ENCODE results near the gene KRTAP2-2. TPM values are rescaled to one million over a fixed set of nuclear protein-coding genes. Genes with fewer than 3 reads are reported as not detected.
A peak's percentile ranks its signal among the peaks of the same experiment; 100 is the strongest.
"Not testable (repeated sequence)": the region's sequence is repeated elsewhere in the genome, so short reads cannot be mapped to it uniquely, and the experiment has no call there.

KRTAP2-2 gene
- not detected for polyA plus RNA-seq

GRCh38 chr17:41055130-41055529 is at the start of gene KRTAP2-2:
TSS of gene KRTAP2-2 (minus strand) at chr17:41055230. CDS start at chr17:41055211, 19 bp downstream.
- H3K36me3 Mint-ChIP-seq, H3K4me1 Mint-ChIP-seq, H3K9me3 Mint-ChIP-seq, H3K4me3 Mint-ChIP-seq: not testable (repeated sequence)
- H3K27ac Mint-ChIP-seq, result peak within 1 kb of the TSS in 1 of 3 donors; percentile 46
- H3K27me3 Mint-ChIP-seq, result peaks cover 14% of the 10 kb centered on the region

- not testable (repeated sequence) for H3K27ac Mint-ChIP-seq, H3K4me3 Mint-ChIP-seq, H3K36me3 Mint-ChIP-seq, H3K9me3 Mint-ChIP-seq
- Mint-ChIP-seq H3K27me3 (peaks cover 15% of the 10 kb centered on the region), H3K4me1 (peaks cover 0 to 25% (median 25%) of the 10 kb centered on the region in 3 donors)
These were observed 49.5 kb upstream of the KRTAP2-2 start for GRCh38 chr17:41104386-41105038.

- peaks cover 0 to 3% (median 0%) of the 10 kb centered on the region in 3 donors for H3K9me3 Mint-ChIP-seq
- no peak overlapping the region for H3K27ac Mint-ChIP-seq
- H3K4me3 Mint-ChIP-seq, result no peak overlapping the region
- H3K27me3 Mint-ChIP-seq, result peaks cover 15% of the 10 kb centered on the region
- H3K4me1 Mint-ChIP-seq, result peaks cover 0 to 24% (median 23%) of the 10 kb centered on the region in 3 donors
- H3K36me3 Mint-ChIP-seq, result no peaks in the 10 kb centered on the region
These were observed 48.9 kb upstream of the KRTAP2-2 start for GRCh38 chr17:41103896-41104295.

GRCh38 chr17:41101586-41102259 is 46.7 kb upstream of the KRTAP2-2 start, which contains the start of gene KRTAP4-16:
TSS of gene KRTAP4-16 (minus strand) at chr17:41102209. CDS start at chr17:41102209, 0 bp downstream.
- Mint-ChIP-seq H3K27me3 (peaks cover 23% of the 10 kb centered on the region), H3K36me3 (no peaks in the 10 kb centered on the region), H3K4me3 (no peak within 1 kb of the TSS), H3K27ac (no peak within 1 kb of the TSS), H3K4me1 (peaks cover 0 to 12% (median 9%) of the 10 kb centered on the region in 3 donors), H3K9me3 (peaks cover 0 to 3% (median 0%) of the 10 kb centered on the region in 3 donors)

GRCh38 chr17:41099682-41100480 is 44.9 kb upstream of the KRTAP2-2 start:
- H3K4me3 Mint-ChIP-seq, result peak overlapping the region in 2 of 4 donors; percentile 10 to 22
- not testable (repeated sequence) for H3K27ac Mint-ChIP-seq, H3K9me3 Mint-ChIP-seq, H3K36me3 Mint-ChIP-seq
- H3K4me1 Mint-ChIP-seq, result peaks cover 0 to 10% (median 9%) of the 10 kb centered on the region in 3 donors
- peaks cover 19% of the 10 kb centered on the region for H3K27me3 Mint-ChIP-seq

GRCh38 chr17:41098481-41098880 is 43.5 kb upstream of the KRTAP2-2 start:
- H3K27ac Mint-ChIP-seq, result no peak overlapping the region
- H3K36me3 Mint-ChIP-seq, result no peaks in the 10 kb centered on the region

GRCh38 chr17:41098042-41098441 is 43.0 kb upstream of the KRTAP2-2 start, which contains the start of gene KRTAP4-8:
TSS of gene KRTAP4-8 (minus strand) at chr17:41098142. CDS start at chr17:41098084, 58 bp downstream.
- H3K4me3 Mint-ChIP-seq, result no peak within 1 kb of the TSS
- peaks cover 0 to 1% (median 0%) of the 10 kb centered on the region in 3 donors for H3K9me3 Mint-ChIP-seq
- H3K4me1 Mint-ChIP-seq, result peaks cover 0 to 10% (median 9%) of the 10 kb centered on the region in 3 donors
- H3K36me3 Mint-ChIP-seq, result no peaks in the 10 kb centered on the region
- H3K27me3 Mint-ChIP-seq, result peaks cover 23% of the 10 kb centered on the region
- no peak within 1 kb of the TSS for H3K27ac Mint-ChIP-seq

More at GRCh38 chr17:41098481-41098880, 43.5 kb upstream of the KRTAP2-2 start:
- no peaks in the 10 kb centered on the region for H3K9me3 Mint-ChIP-seq
- no peak overlapping the region for H3K4me3 Mint-ChIP-seq
- peaks cover 0 to 10% (median 9%) of the 10 kb centered on the region in 3 donors for H3K4me1 Mint-ChIP-seq
- H3K27me3 Mint-ChIP-seq, result peaks cover 23% of the 10 kb centered on the region

GRCh38 chr17:41096055-41096454 is 41.0 kb upstream of the KRTAP2-2 start:
- Mint-ChIP-seq H3K9me3 (peaks cover 0 to 3% (median 0%) of the 10 kb centered on the region in 3 donors), H3K36me3 (no peaks in the 10 kb centered on the region), H3K4me3 (no peak overlapping the region), H3K27me3 (peaks cover 23% of the 10 kb centered on the region), H3K27ac (peak overlapping the region in 1 of 3 donors; percentile 29), H3K4me1 (peaks cover 0 to 10% (median 9%) of the 10 kb centered on the region in 3 donors)

GRCh38 chr17:41088760-41089352 is 33.8 kb upstream of the KRTAP2-2 start:
- not testable (repeated sequence) for H3K36me3 Mint-ChIP-seq, H3K4me3 Mint-ChIP-seq, H3K4me1 Mint-ChIP-seq, H3K27ac Mint-ChIP-seq, H3K9me3 Mint-ChIP-seq
- peaks cover 14% of the 10 kb centered on the region for H3K27me3 Mint-ChIP-seq

- H3K36me3 Mint-ChIP-seq, H3K4me3 Mint-ChIP-seq, H3K9me3 Mint-ChIP-seq, H3K4me1 Mint-ChIP-seq: not testable (repeated sequence)
- Mint-ChIP-seq H3K27me3 (peaks cover 16% of the 10 kb centered on the region), H3K27ac (peak within 1 kb of the TSS in 1 of 3 donors; percentile 6)
These were observed 29.2 kb upstream of the KRTAP2-2 start, which contains the start of gene KRTAP4-7 for GRCh38 chr17:41084100-41084856. TSS of gene KRTAP4-7 (plus strand) at chr17:41084150. CDS start at chr17:41084207, 57 bp downstream.

- not testable (repeated sequence) for H3K9me3 Mint-ChIP-seq, H3K27ac Mint-ChIP-seq, H3K4me3 Mint-ChIP-seq, H3K4me1 Mint-ChIP-seq, H3K36me3 Mint-ChIP-seq
- peaks cover 17% of the 10 kb centered on the region for H3K27me3 Mint-ChIP-seq
These were observed 28.4 kb upstream of the KRTAP2-2 start for GRCh38 chr17:41083427-41083826.

GRCh38 chr17:41082626-41083025 is 27.6 kb upstream of the KRTAP2-2 start:
- peaks cover 0 to 5% (median 0%) of the 10 kb centered on the region in 3 donors for H3K9me3 Mint-ChIP-seq
- H3K4me1 Mint-ChIP-seq, result no peaks in the 10 kb centered on the region
- no peak overlapping the region for H3K4me3 Mint-ChIP-seq
- no peaks in the 10 kb centered on the region for H3K36me3 Mint-ChIP-seq
- H3K27ac Mint-ChIP-seq, result no peak overlapping the region
- H3K27me3 Mint-ChIP-seq, result peaks cover 16% of the 10 kb centered on the region

- Mint-ChIP-seq H3K4me1 (no peaks in the 10 kb centered on the region), H3K36me3 (no peaks in the 10 kb centered on the region), H3K27me3 (peaks cover 9% of the 10 kb centered on the region), H3K9me3 (peaks cover 0 to 5% (median 0%) of the 10 kb centered on the region in 3 donors), H3K4me3 (no peak overlapping the region), H3K27ac (no peak overlapping the region)
These were observed 21.8 kb upstream of the KRTAP2-2 start for GRCh38 chr17:41076788-41077187.

- H3K27ac Mint-ChIP-seq, result no peak overlapping the region
These were observed 18.6 kb upstream of the KRTAP2-2 start for GRCh38 chr17:41073676-41074075.

More at GRCh38 chr17:41073676-41074075, 18.6 kb upstream of the KRTAP2-2 start:
- Mint-ChIP-seq H3K4me1 (no peaks in the 10 kb centered on the region), H3K4me3 (no peak overlapping the region), H3K9me3 (peaks cover 0 to 5% (median 2%) of the 10 kb centered on the region in 3 donors), H3K27me3 (peaks cover 5% of the 10 kb centered on the region), H3K36me3 (no peaks in the 10 kb centered on the region)
